Measurements from ENCODE around the gene SEMA4B.

SEMA4B gene

DNA sequence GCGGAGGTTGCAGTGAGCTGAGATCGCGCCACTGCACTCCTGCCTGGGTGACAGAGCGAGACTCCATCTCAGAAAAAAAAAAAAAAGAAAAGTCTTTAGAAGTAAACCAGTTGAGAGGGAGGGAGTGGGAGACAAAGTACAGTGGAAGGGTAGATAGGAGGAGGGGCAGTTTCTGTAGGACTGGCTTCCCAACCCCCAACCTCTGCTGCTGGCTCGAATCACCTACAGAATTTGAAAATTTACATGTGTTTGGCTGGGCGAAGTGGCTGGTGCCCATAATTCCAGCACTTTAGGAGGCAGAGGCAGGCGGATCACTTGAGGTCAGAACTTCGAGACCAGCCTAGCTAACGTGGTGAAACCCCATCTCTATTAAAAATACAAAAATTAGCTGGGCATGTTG, 24.1 kb upstream of the SEMA4B start:
- Histone ChIP-seq H3K9me2 (replicated peaks; ENCODE audit: low read depth, low read length) (no peaks in the 10 kb centered on the region), H3K4me2 (ENCODE audit: low read depth, low read length, poor library complexity, severe bottlenecking) (no peak overlapping the region), H3K79me2 (ENCODE audit: insufficient read depth, low read length) (no peaks in the 10 kb centered on the region), H3K9ac (ENCODE audit: low read depth, low read length, poor library complexity, severe bottlenecking) (no peak overlapping the region), H3K36me3 (ENCODE audit: insufficient read depth, low read length) (no peaks in the 10 kb centered on the region), H4K20me1 (ENCODE audit: insufficient read depth, low read length, poor library complexity, severe bottlenecking) (no peaks in the 10 kb centered on the region), H3K4me1 (ENCODE audit: insufficient read depth, low read length, poor library complexity, severe bottlenecking) (no peaks in the 10 kb centered on the region), H2AFZ (ENCODE audit: low read length) (no peak overlapping the region), H3K4me3 (ENCODE audit: low read length, poor library complexity, severe bottlenecking) (no peak overlapping the region), H3F3A (ENCODE audit: low read depth) (no peaks in the 10 kb centered on the region), H3K9me3 (ENCODE audit: insufficient read depth, low read depth, low read length) (no peaks in the 10 kb centered on the region), H3K27me3 (ENCODE audit: insufficient read depth, low read length, poor library complexity, severe bottlenecking) (no peaks in the 10 kb centered on the region)
- TF ChIP-seq, protein P1, sequence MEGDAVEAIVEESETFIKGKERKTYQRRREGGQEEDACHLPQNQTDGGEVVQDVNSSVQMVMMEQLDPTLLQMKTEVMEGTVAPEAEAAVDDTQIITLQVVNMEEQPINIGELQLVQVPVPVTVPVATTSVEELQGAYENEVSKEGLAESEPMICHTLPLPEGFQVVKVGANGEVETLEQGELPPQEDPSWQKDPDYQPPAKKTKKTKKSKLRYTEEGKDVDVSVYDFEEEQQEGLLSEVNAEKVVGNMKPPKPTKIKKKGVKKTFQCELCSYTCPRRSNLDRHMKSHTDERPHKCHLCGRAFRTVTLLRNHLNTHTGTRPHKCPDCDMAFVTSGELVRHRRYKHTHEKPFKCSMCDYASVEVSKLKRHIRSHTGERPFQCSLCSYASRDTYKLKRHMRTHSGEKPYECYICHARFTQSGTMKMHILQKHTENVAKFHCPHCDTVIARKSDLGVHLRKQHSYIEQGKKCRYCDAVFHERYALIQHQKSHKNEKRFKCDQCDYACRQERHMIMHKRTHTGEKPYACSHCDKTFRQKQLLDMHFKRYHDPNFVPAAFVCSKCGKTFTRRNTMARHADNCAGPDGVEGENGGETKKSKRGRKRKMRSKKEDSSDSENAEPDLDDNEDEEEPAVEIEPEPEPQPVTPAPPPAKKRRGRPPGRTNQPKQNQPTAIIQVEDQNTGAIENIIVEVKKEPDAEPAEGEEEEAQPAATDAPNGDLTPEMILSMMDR (conservative IDR thresholded peaks at IDR 0.05; ENCODE audit: low read length), result no peak
- TF ChIP-seq EZH2phosphoT487 (IDR thresholded peaks at IDR 0.05; ENCODE audit: borderline replicate concordance), result no peak

DNA sequence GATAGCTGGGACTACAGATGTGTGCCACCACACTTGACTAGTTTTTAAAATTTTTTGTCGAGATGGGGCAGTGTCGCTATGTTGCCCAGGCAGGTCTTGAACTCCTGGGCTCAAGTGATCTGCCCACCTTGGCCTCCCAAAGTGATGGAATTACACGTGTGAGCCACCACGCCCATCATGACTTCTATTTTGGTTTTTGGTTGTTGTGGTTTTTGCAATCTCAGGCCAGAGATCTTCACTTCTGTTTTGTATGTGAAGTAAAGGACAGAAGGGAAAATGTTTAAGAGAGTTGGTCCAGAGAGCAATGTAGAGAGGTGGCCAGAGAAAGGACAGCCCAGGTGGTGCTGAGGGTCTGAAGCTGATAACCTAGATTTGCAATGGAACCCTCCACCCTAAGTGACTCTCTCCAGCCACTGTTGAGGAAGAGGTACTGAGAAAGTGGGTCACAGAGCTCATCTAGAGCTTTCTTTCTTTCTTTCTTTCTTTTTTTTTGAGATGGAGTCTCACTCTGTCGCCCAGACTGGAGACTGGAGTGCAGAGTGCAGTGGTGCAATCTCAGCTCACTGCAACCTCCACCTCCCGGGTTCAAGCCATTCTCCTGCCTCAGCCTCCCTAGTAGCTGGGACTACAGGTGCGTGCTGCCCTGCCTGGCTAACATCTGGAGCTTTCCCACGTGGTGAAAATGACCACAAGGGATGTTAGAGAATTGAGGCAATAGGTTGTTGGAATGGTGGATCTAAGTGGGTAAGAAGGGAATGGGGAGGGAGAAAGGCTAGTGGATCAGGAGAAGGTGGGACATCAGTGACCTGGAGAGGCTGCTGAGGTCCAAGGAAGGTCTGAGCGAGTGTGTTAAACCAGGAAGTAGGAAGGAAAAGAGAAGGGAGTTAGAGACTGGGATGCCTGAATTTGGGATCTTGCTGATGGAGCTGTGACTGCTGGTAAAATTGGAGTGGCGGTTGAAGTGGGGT, 22.4 kb upstream of the SEMA4B start:
- Histone ChIP-seq H3K4me1 (ENCODE audit: insufficient read depth, low read length, poor library complexity, severe bottlenecking) (no peaks in the 10 kb centered on the region), H3K4me3 (ENCODE audit: low read length, poor library complexity, severe bottlenecking) (no peak overlapping the region), H3K9ac (ENCODE audit: low read depth, low read length, poor library complexity, severe bottlenecking) (no peak overlapping the region), H3K9me3 (ENCODE audit: insufficient read depth, low read depth, low read length) (no peaks in the 10 kb centered on the region), H3K27me3 (ENCODE audit: insufficient read depth, low read length, poor library complexity, severe bottlenecking) (no peaks in the 10 kb centered on the region), H3K4me2 (ENCODE audit: low read depth, low read length, poor library complexity, severe bottlenecking) (no peak overlapping the region), H3K9me2 (replicated peaks; ENCODE audit: low read depth, low read length) (no peaks in the 10 kb centered on the region), H4K20me1 (ENCODE audit: insufficient read depth, low read length, poor library complexity, severe bottlenecking) (no peaks in the 10 kb centered on the region), H2AFZ (ENCODE audit: low read length) (no peak overlapping the region), H3K79me2 (ENCODE audit: insufficient read depth, low read length) (no peaks in the 10 kb centered on the region), H3F3A (ENCODE audit: low read depth) (no peaks in the 10 kb centered on the region), H3K36me3 (ENCODE audit: insufficient read depth, low read length) (no peaks in the 10 kb centered on the region)
- TF ChIP-seq, protein P1 (conservative IDR thresholded peaks at IDR 0.05; ENCODE audit: low read length), result no peak
- TF ChIP-seq EZH2phosphoT487 (IDR thresholded peaks at IDR 0.05; ENCODE audit: borderline replicate concordance), result no peak

DNA sequence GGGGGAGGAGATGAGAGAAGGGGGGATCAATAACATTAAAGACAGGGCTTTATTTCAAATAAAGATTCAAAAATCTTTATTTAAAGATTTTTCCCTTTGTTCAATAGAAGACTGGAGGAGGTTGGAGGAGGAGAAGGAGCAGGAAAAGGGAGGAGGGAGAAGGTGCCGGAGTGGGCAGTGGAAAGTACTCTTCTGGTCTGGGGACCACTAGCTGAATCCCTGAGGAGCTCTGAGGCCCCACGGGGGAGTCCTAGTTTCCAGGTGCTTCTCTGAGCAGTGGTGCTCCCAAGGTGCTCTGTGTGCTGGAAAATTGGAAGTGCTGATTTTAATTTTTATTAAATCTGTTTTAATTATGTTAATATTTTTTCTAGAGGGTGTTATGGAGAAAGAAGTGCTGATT, 19.4 kb upstream of the SEMA4B start:
- no peak overlapping the region for H3K4me2 ChIP-seq (ENCODE audit: low read depth, low read length, poor library complexity, severe bottlenecking)
- TF ChIP-seq, protein P1 (conservative IDR thresholded peaks at IDR 0.05; ENCODE audit: low read length), result no peak
- no peaks in the 10 kb centered on the region for H3F3A ChIP-seq (ENCODE audit: low read depth)
- no peaks in the 10 kb centered on the region for H3K9me2 ChIP-seq (replicated peaks; ENCODE audit: low read depth, low read length)
- no peak overlapping the region for H2AFZ ChIP-seq (ENCODE audit: low read length)
- H3K79me2 ChIP-seq (ENCODE audit: insufficient read depth, low read length), result no peaks in the 10 kb centered on the region
- H3K4me1 ChIP-seq (ENCODE audit: insufficient read depth, low read length, poor library complexity, severe bottlenecking), result peaks cover 4% of the 10 kb centered on the region
- no peak overlapping the region for H3K4me3 ChIP-seq (ENCODE audit: low read length, poor library complexity, severe bottlenecking)
- no peak overlapping the region for H3K9ac ChIP-seq (ENCODE audit: low read depth, low read length, poor library complexity, severe bottlenecking)
- H4K20me1 ChIP-seq (ENCODE audit: insufficient read depth, low read length, poor library complexity, severe bottlenecking), result no peaks in the 10 kb centered on the region
- H3K27me3 ChIP-seq (ENCODE audit: insufficient read depth, low read length, poor library complexity, severe bottlenecking), result no peaks in the 10 kb centered on the region
- no peaks in the 10 kb centered on the region for H3K36me3 ChIP-seq (ENCODE audit: insufficient read depth, low read length)
- H3K9me3 ChIP-seq (ENCODE audit: insufficient read depth, low read depth, low read length), result no peaks in the 10 kb centered on the region

All from Loucy (cell line).